Transverse colon (tissue), 3 donors: ENCODE measurements around the gene XXYLT1.

Experiments
- CTCF ChIP-seq, 5 experiments: fragments of 200-600 bp in 3 of 5; fragments of 450-650 bp in 2 of 5; sonication (generic) in 3 of 5; IDR thresholded peaks; 1 replicate in 2 of 5; 2 replicates in 3 of 5; pipeline ENCODE4 v1.5.1; 2016 to 2017; ENCODE audit warnings: antibody characterized with exemption in 5 of 5, inconsistent platforms in 3 of 5, mild to moderate bottlenecking in 2 of 5, moderate library complexity in 1 of 5
- POLR2A ChIP-seq: fragments of 450-650 bp; IDR thresholded peaks from one replicate; pipeline ENCODE4 v1.6.1; 2016; ENCODE audit warnings: antibody characterized with exemption, mild to moderate bottlenecking, moderate library complexity

- TF ChIP-seq CTCF (IDR thresholded peaks at IDR 0.05) = no peak
- no peak for TF ChIP-seq POLR2A
Measured at GRCh38 chr3:195191580-195191979, 79.4 kb downstream of the XXYLT1 start.
